Measurements from ENCODE around the gene FHL1. TPM values are rescaled to one million over a fixed set of nuclear protein-coding genes. Genes with fewer than 3 reads are reported as not detected.

The FHL1 gene
- total and polyA plus RNA-seq, 2 donors (not counting 3 experiments of a cell fraction or from before 2014, with no cell fraction given) = 50.6 to 59.4 TPM

- Histone ChIP-seq H3K4me2 (ENCODE audit: insufficient read depth, low read length) (no peak overlapping the region), H2AFZ (ENCODE audit: low read depth, low read length) (no peak overlapping the region), H3K36me3 (ENCODE audit: control insufficient read depth in 2 of 2, extremely low read depth in 1 of 2, insufficient read depth in 2 of 2, low read length in 2 of 2) (no peaks in the 10 kb centered on the region), H3K27ac (ENCODE audit: insufficient read depth, low read depth, low read length) (no peak overlapping the region), H3K9ac (replicated peaks; ENCODE audit: extremely low read depth, insufficient read depth, low read length) (no peak overlapping the region), H3K4me1 (ENCODE audit: control insufficient read depth, extremely low read depth, insufficient read depth, low read length) (no peaks in the 10 kb centered on the region), H3K79me2 (ENCODE audit: control insufficient read depth, insufficient read depth, low read length) (no peaks in the 10 kb centered on the region), H3K27me3 (ENCODE audit: control insufficient read depth in 2 of 2, insufficient read depth in 2 of 2, low read length in 2 of 2) (peaks cover 0 to 2% of the 10 kb centered on the region in 2 experiments), H3K4me3 (replicated peaks in 1 of 3; ENCODE audit: insufficient read depth in 1 of 3, low read depth in 1 of 3, low read length in 3 of 3) (no peak overlapping the region), H4K20me1 (replicated peaks; ENCODE audit: control insufficient read depth, extremely low read depth, insufficient read depth, low read length) (no peaks in the 10 kb centered on the region), H3K9me1 (replicated peaks; ENCODE audit: control insufficient read depth, extremely low read depth, insufficient read depth, low read length) (no peaks in the 10 kb centered on the region), H3K9me3 (replicated peaks; ENCODE audit: control insufficient read depth, insufficient read depth, low read length) (no peaks in the 10 kb centered on the region)
- BruUV-seq (replicated peaks) = no TSS peak
- ChIA-PET CTCF (interaction anchor here (1.5 kb wide), 1 partner anchor 87 kb away, joined by 3 read pairs; no protein-coding TSS in a partner anchor), POLR2A (no interaction called here)
- TF ChIP-seq CTCF (IDR thresholded peaks at IDR 0.05; ENCODE audit: extremely low read depth in 1 of 2, insufficient read depth in 1 of 2, low read depth in 1 of 2, low read length in 2 of 2) (no peak), JUN (IDR thresholded peaks at IDR 0.05; ENCODE audit: borderline replicate concordance, insufficient read depth, insufficient read length, low read depth) (no peak), MYC (IDR thresholded peaks at IDR 0.05; ENCODE audit: low read depth, low read length) (no peak), MAX (IDR thresholded peaks at IDR 0.05; ENCODE audit: insufficient read depth, insufficient read length) (no peak)
- dilution Hi-C loops (cut with MboI; ENCODE audit: extremely low pct_ligation_motif_present, low sequenced_read_pairs) (no loop called here), intact Hi-C loops (cut with micrococcal nuclease) (no loop called here)
- no peak for FAIRE-seq
- no peak for DNase-seq (ENCODE audit: low read depth, low spot score)
These were observed 25.1 kb upstream of the FHL1 start for GRCh38 chrX:136122207-136122606.

- intact Hi-C loops (cut with micrococcal nuclease) = no loop called here
- CTCF ChIA-PET = no interaction called here
- FAIRE-seq = no peak
These were observed 22.2 kb upstream of the FHL1 start for GRCh38 chrX:136125106-136125505.

More at GRCh38 chrX:136125106-136125505, 22.2 kb upstream of the FHL1 start:
- TF ChIP-seq MAX (IDR thresholded peaks at IDR 0.05; ENCODE audit: insufficient read depth, insufficient read length) (no peak), EZH2 (IDR thresholded peaks at IDR 0.05; ENCODE audit: borderline replicate concordance, low read depth, low read length, severe bottlenecking) (no peak), JUN (IDR thresholded peaks at IDR 0.05; ENCODE audit: borderline replicate concordance, insufficient read depth, insufficient read length, low read depth) (no peak), CTCF (IDR thresholded peaks at IDR 0.05; ENCODE audit: extremely low read depth in 1 of 2, insufficient read depth in 1 of 2, low read depth in 1 of 2, low read length in 2 of 2) (no peak)
- no peak overlapping the region for H2AFZ ChIP-seq (ENCODE audit: low read depth, low read length)
- no peak overlapping the region for H3K9ac ChIP-seq (replicated peaks; ENCODE audit: extremely low read depth, insufficient read depth, low read length)
- H4K20me1 ChIP-seq (replicated peaks; ENCODE audit: control insufficient read depth, extremely low read depth, insufficient read depth, low read length) = no peaks in the 10 kb centered on the region
- no peaks in the 10 kb centered on the region for H3K4me1 ChIP-seq (ENCODE audit: control insufficient read depth, extremely low read depth, insufficient read depth, low read length)
- no peak for DNase-seq (ENCODE audit: low read depth, low spot score)
- H3K27me3 ChIP-seq (ENCODE audit: control insufficient read depth in 2 of 2, insufficient read depth in 2 of 2, low read length in 2 of 2) = peaks cover 0 to 2% of the 10 kb centered on the region in 2 experiments
- dilution Hi-C loops (cut with MboI; ENCODE audit: extremely low pct_ligation_motif_present, low sequenced_read_pairs) = no loop called here
- POLR2A ChIA-PET = no interaction called here
- H3K36me3 ChIP-seq (ENCODE audit: control insufficient read depth in 2 of 2, extremely low read depth in 1 of 2, insufficient read depth in 2 of 2, low read length in 2 of 2) = no peaks in the 10 kb centered on the region
- no peak overlapping the region for H3K4me2 ChIP-seq (ENCODE audit: insufficient read depth, low read length)
- BruUV-seq (replicated peaks) = no TSS peak
- no peaks in the 10 kb centered on the region for H3K79me2 ChIP-seq (ENCODE audit: control insufficient read depth, insufficient read depth, low read length)
- H3K4me3 ChIP-seq (replicated peaks in 1 of 3; ENCODE audit: insufficient read depth in 1 of 3, low read depth in 1 of 3, low read length in 3 of 3) = no peak overlapping the region
- no peaks in the 10 kb centered on the region for H3K9me3 ChIP-seq (replicated peaks; ENCODE audit: control insufficient read depth, insufficient read depth, low read length)
- H3K27ac ChIP-seq (ENCODE audit: insufficient read depth, low read depth, low read length) = no peak overlapping the region
- H3K9me1 ChIP-seq (replicated peaks; ENCODE audit: control insufficient read depth, extremely low read depth, insufficient read depth, low read length) = no peaks in the 10 kb centered on the region
